Gastrocnemius medialis (tissue), 4 donors: ENCODE results near the gene PDLIM3.

ENCODE experiments used
- CTCF ChIP-seq, 5 experiments: fragments of 450-650 bp in 3 of 5; fragments of 200-600 bp in 2 of 5; sonication (generic) in 2 of 5; IDR thresholded peaks in 4 of 5; conservative IDR thresholded peaks in 1 of 5; 1 replicate in 4 of 5; 2 replicates in 1 of 5; pipeline ENCODE4 v1.5.1; 2016 to 2019; ENCODE audit warnings: antibody characterized with exemption in 5 of 5, mild to moderate bottlenecking in 3 of 5, moderate library complexity in 3 of 5
- POLR2A ChIP-seq, 2 donors: fragments of 450-650 bp; IDR thresholded peaks; one replicate each; pipeline ENCODE4 v1.6.1; 2017; ENCODE audit warnings: antibody characterized with exemption in 2 of 2, mild to moderate bottlenecking in 2 of 2, moderate library complexity in 2 of 2

DNA sequence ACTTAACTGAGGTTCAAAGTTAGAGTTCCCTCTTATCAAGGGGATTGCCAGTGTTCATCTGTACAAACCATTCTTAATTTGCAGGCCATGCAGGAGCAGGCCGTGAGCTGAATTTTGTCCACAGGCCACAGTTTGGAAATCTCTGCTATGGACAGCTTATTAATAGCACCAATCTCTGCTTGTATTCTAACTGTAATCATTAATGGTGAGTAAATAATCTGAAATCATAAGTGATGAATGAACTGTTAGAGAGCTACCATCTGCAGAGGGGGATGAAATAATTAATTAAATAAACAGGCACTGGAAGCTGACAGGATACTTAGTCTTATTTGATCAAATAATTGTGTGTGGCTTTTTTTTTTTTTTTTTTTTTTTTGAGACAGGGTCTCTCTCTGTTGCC, 48.5 kb upstream of the PDLIM3 start:
- TF ChIP-seq CTCF (IDR thresholded peaks at IDR 0.05 in 4 of 5, conservative IDR thresholded peaks at IDR 0.05 in 1 of 5) (no peak), POLR2A (IDR thresholded peaks at IDR 0.05) (no peak)
